Measurements from ENCODE around the gene PACSIN3. TPM values are rescaled to one million over a fixed set of nuclear protein-coding genes. Genes with fewer than 3 reads are reported as not detected.
A peak's percentile ranks its signal among the peaks of the same experiment; 100 is the strongest.

The PACSIN3 gene
- total and polyA plus RNA-seq, 2 of the 13 experiments (the other 11 are each of a cell fraction or from before 2014, with no cell fraction given), result 47.9 to 93.3 TPM

DNA sequence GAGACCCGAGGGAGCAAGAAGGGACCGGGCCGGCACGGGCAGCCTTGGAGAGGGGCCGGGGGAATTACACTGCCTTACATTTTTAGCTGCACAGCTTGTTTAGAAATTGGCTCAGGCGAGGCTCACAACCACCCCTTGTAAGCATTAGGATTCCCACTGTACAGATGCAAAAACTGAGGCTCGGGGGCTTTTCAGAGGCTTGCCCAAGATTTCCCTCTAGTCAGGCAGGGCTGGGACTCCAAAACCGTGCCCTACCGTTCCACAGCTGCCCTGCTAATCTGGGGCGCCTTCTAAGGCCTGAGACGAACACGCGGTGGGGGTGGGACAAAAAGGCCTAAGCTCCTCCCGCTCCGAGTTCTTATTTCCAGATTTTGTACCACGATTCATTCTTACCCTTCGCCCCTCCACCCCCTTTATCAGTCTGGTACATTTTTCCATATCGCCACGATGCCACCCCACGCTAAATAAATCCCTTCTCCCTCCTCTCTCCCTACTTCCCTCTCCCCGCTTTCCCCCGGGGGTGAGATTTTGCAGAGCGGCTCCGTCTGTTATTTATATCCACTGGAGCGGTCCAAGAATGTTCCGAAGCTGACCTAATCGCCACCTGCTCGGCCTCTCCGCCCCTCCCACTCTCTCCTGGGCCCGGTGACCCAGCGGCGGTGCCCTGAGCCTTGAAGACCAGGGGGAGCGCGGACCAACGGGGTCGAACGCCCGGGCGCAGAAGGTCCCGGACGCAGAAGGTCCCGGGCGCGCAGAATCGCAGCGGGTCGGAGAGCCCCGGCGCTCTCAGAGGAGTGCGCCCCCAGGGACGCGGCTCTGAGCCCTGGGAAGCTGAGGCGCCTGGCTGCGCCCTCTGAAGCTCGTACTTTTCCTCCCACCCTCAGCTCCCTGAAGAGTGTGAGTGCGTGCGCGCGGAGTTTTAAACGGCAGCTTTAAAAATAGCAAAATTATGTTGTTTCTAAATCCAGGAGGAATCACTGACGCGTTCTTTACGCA is 764 bp upstream of the PACSIN3 start (continued):
- no peak for TF ChIP-seq ZNF639 (CRISPR knock-in tag; conservative IDR thresholded peaks at IDR 0.05)
- TF ChIP-seq ZNF34 (CRISPR knock-in tag; IDR thresholded peaks at IDR 0.05; ENCODE audit: borderline replicate concordance), result no peak
- no peak for TF ChIP-seq FOXP1 (IDR thresholded peaks at IDR 0.05)
- no peak for TF ChIP-seq FOXP1 (CRISPR knock-in tag; IDR thresholded peaks at IDR 0.05)
- TF ChIP-seq ZNF740 (CRISPR knock-in tag; IDR thresholded peaks at IDR 0.05), result no peak
- 0 out of 2 replicates have a peak, but pooled peaks have one; percentile 17 for TF ChIP-seq MED1 (CRISPR knock-in tag; IDR thresholded peaks at IDR 0.05)
- no peak for TF ChIP-seq ZFYVE20 (CRISPR knock-in tag; IDR thresholded peaks at IDR 0.05; ENCODE audit: borderline replicate concordance, low read depth)
- TF ChIP-seq HIC2 (CRISPR knock-in tag; IDR thresholded peaks at IDR 0.05; ENCODE audit: low read depth), result no peak
- no peak for TF ChIP-seq SMAD1 (CRISPR knock-in tag; IDR thresholded peaks at IDR 0.05; ENCODE audit: borderline replicate concordance, low read depth)
- 0 out of 2 replicates have a peak, but pooled peaks have one; percentile 30 for TF ChIP-seq ZNF274 (CRISPR knock-in tag; IDR thresholded peaks at IDR 0.05)
- no peak for TF ChIP-seq ZNF598 (CRISPR knock-in tag; IDR thresholded peaks at IDR 0.05; ENCODE audit: borderline replicate concordance)
- no peak for TF ChIP-seq ZNF20 (CRISPR knock-in tag; IDR thresholded peaks at IDR 0.05)
- TF ChIP-seq ZNF180 (CRISPR knock-in tag; IDR thresholded peaks at IDR 0.05; ENCODE audit: borderline replicate concordance, low read depth), result no peak
- TF ChIP-seq SP2 (CRISPR knock-in tag; IDR thresholded peaks at IDR 0.05), result no peak
- TF ChIP-seq STAG1 (CRISPR knock-in tag; IDR thresholded peaks at IDR 0.05), result no peak
- TF ChIP-seq ZNF367 (CRISPR knock-in tag; IDR thresholded peaks at IDR 0.05; ENCODE audit: borderline replicate concordance), result no peak
- TF ChIP-seq, protein P1, sequence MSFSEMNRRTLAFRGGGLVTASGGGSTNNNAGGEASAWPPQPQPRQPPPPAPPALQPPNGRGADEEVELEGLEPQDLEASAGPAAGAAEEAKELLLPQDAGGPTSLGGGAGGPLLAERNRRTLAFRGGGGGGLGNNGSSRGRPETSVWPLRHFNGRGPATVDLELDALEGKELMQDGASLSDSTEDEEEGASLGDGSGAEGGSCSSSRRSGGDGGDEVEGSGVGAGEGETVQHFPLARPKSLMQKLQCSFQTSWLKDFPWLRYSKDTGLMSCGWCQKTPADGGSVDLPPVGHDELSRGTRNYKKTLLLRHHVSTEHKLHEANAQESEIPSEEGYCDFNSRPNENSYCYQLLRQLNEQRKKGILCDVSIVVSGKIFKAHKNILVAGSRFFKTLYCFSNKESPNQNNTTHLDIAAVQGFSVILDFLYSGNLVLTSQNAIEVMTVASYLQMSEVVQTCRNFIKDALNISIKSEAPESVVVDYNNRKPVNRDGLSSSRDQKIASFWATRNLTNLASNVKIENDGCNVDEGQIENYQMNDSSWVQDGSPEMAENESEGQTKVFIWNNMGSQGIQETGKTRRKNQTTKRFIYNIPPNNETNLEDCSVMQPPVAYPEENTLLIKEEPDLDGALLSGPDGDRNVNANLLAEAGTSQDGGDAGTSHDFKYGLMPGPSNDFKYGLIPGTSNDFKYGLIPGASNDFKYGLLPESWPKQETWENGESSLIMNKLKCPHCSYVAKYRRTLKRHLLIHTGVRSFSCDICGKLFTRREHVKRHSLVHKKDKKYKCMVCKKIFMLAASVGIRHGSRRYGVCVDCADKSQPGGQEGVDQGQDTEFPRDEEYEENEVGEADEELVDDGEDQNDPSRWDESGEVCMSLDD (CRISPR knock-in tag; IDR thresholded peaks at IDR 0.05; ENCODE audit: borderline replicate concordance), result no peak
- TF ChIP-seq KDM2A (CRISPR knock-in tag; IDR thresholded peaks at IDR 0.05; ENCODE audit: borderline replicate concordance, low read depth), result peak; percentile 71; the same call in 1 of the 2 replicates
- no peak for TF ChIP-seq ARNT2 (CRISPR knock-in tag; IDR thresholded peaks at IDR 0.05; ENCODE audit: low read depth)
- TF ChIP-seq RARG (CRISPR knock-in tag; IDR thresholded peaks at IDR 0.05; ENCODE audit: low read depth), result no peak
- TF ChIP-seq RCOR2 (CRISPR knock-in tag; IDR thresholded peaks at IDR 0.05), result no peak
- no peak for TF ChIP-seq ZNF703 (CRISPR knock-in tag; IDR thresholded peaks at IDR 0.05; ENCODE audit: borderline replicate concordance)
- TF ChIP-seq ELF3 (CRISPR knock-in tag; IDR thresholded peaks at IDR 0.05), result no peak
- peak; percentile 66 for TF ChIP-seq MAX (IDR thresholded peaks at IDR 0.05)
